Hematopoietic multipotent progenitor cell treated with erythropoietin and hydrocortisone succinate and interleukin-3 and kit ligand, for 6 days (in vitro differentiated cells): ENCODE results near the gene KDM3B.
"Not testable (repeated sequence)": the region's sequence is repeated elsewhere in the genome, so short reads cannot be mapped to it uniquely, and the experiment has no call there.

Experiments used
- DNase-seq: peaks from one replicate; pipeline ENCODE4 v3.0.0-alpha.2; 2015

The KDM3B gene, protein sequence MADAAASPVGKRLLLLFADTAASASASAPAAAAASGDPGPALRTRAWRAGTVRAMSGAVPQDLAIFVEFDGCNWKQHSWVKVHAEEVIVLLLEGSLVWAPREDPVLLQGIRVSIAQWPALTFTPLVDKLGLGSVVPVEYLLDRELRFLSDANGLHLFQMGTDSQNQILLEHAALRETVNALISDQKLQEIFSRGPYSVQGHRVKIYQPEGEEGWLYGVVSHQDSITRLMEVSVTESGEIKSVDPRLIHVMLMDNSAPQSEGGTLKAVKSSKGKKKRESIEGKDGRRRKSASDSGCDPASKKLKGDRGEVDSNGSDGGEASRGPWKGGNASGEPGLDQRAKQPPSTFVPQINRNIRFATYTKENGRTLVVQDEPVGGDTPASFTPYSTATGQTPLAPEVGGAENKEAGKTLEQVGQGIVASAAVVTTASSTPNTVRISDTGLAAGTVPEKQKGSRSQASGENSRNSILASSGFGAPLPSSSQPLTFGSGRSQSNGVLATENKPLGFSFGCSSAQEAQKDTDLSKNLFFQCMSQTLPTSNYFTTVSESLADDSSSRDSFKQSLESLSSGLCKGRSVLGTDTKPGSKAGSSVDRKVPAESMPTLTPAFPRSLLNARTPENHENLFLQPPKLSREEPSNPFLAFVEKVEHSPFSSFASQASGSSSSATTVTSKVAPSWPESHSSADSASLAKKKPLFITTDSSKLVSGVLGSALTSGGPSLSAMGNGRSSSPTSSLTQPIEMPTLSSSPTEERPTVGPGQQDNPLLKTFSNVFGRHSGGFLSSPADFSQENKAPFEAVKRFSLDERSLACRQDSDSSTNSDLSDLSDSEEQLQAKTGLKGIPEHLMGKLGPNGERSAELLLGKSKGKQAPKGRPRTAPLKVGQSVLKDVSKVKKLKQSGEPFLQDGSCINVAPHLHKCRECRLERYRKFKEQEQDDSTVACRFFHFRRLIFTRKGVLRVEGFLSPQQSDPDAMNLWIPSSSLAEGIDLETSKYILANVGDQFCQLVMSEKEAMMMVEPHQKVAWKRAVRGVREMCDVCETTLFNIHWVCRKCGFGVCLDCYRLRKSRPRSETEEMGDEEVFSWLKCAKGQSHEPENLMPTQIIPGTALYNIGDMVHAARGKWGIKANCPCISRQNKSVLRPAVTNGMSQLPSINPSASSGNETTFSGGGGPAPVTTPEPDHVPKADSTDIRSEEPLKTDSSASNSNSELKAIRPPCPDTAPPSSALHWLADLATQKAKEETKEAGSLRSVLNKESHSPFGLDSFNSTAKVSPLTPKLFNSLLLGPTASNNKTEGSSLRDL (N-terminal part only)

GRCh38 chr5:138352071-138352721, at the start of gene KDM3B:
Gene KDM3B (plus strand): TSS chr5:138352685. CDS start chr5:138352796, 111 bp downstream.
- peak; percentile 88 for DNase-seq

DNA sequence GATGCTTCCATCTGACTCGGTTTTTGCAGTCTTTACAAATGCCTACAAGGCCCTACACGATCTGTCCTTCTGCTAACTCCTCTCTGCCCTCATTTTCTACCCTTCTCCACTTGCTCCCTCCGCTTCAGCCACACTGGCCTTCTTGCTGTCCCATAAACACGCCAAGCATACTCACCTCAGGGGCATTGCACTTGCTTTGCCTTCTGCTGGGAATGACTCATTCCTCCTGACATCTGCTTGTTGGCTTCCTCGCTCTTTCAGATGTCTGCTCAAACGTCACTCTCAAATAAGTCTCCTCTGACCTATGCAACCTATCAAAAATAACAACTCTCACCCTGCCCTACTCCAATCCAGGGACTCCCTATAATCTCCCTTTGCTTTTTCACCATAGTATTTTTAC, 49.1 kb upstream of the KDM3B start:
- no peak for DNase-seq

- DNase-seq: peak; percentile 96
These were observed 46.7 kb upstream of the KDM3B start for GRCh38 chr5:138305797-138306196.

GRCh38 chr5:138315751-138316278, 36.7 kb upstream of the KDM3B start:
- DNase-seq: no peak

DNA sequence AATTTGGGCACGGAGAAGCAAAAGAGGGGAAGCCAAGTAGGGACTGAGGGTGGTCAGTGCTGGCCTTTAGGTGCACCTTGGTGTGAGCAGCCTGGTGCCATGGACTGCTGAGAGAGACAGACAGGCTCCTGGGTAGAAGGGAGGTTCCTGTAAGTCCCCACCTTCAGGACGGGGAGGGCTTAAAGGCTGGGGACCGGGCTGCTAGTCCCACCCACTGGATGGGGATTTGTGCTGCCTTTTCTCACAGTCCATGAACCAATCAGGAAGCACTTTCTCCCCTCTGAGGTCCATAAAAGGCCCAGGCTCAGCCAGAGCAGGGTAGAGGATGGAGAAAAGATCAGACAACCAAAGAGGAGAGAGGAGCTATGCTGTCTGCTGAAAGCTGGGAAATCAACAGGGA, 36.1 kb upstream of the KDM3B start:
- no peak for DNase-seq

DNA sequence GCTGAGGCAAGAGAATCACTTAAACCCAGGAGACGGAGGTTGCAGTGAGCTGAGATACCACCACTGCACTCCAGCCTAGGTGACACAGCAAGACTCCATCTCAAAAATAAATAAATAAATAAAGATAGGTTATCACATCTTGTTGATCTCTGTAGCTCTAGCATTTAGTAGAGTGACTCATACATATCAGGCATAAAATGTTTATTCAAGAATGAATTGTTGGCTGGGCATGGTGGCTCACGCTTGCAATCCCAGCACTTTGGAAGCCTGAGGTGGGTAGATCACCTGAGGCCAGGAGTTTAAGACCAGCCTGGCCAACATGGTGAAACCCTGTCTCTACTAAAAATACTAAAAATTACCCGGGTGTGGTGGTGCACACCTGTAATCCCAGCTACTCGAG, 34.3 kb upstream of the KDM3B start:
- DNase-seq: not testable (repeated sequence)

DNA sequence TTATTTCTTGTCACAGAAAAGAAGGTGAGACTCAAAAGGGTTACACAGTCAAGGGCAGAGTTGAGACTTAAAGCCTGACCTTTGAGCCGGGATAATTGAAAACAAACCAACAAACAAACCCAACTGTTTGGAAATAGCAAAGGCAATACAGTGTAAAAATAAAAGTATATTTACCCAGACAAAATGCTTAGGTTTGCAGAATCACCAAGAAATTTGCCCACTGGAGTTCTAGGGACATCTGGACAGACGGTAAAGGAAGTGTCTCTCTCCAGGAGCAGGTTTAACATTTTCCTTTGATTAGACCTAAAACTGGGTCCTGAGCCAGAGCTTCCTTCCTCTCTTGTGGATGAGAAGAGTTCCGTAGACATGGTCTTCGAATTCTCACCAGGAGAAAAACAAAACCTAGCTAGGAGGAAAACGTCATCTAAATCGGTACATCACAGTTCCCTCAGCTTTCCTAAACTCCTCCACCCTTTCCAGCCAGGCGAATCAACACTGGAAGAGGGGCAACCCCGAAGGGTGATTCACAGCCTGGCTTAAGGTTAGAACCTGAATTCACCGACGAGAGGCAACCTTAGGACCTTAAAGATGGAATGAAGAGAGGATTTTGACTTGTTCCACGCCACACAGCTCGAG, 21.6 kb upstream of the KDM3B start:
- peak; percentile 13 for DNase-seq

GRCh38 chr5:138331449-138332368, 20.8 kb upstream of the KDM3B start, which contains the start of gene CDC25C:
Gene CDC25C (minus strand): TSS chr5:138331804. CDS start chr5:138331180, 624 bp downstream.
- DNase-seq: peak; percentile 100

- no peak for DNase-seq
These were observed 17.5 kb upstream of the KDM3B start for GRCh38 chr5:138334867-138335447.

DNA sequence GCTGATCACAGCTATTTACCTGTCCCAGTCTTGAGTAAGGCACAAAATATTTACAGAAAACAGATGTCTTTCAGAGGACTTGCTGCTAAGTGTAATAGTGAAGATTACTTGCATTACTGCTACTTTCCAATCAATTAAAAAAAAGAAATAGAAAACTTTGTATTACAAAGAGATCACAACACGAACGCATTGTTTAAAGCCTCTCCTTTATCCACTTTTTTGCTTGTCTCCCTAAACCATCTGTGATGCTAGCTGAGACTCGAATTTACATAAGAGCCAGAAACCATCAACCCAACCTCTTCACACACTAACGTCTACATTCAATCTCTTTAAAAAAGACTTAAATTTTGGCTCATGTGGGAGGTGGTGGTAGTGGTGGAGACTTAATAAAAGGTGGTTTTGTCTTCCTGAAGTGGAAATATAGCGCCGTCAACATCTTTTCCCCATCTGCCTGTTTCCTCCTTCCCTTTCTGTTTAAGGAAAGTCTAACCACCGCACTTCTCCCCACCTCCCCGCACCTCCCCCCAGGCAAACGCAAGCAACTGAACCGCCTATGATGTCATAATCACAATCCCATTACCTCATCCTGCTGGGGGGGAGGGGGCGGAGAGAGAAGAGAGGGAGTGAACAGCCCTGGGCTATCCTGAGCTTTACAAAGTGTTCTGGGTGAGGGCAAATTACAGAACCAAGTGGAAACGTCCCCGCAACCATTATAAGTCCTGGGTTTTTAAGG, 15.4 kb upstream of the KDM3B start:
- peak; percentile 88 for DNase-seq

GRCh38 chr5:138337685-138338410, 14.6 kb upstream of the KDM3B start, which contains the start of gene FAM53C:
Gene FAM53C (plus strand): TSS chr5:138338266. CDS start chr5:138341336, 3,070 bp downstream.
- DNase-seq: peak; percentile 95

DNA sequence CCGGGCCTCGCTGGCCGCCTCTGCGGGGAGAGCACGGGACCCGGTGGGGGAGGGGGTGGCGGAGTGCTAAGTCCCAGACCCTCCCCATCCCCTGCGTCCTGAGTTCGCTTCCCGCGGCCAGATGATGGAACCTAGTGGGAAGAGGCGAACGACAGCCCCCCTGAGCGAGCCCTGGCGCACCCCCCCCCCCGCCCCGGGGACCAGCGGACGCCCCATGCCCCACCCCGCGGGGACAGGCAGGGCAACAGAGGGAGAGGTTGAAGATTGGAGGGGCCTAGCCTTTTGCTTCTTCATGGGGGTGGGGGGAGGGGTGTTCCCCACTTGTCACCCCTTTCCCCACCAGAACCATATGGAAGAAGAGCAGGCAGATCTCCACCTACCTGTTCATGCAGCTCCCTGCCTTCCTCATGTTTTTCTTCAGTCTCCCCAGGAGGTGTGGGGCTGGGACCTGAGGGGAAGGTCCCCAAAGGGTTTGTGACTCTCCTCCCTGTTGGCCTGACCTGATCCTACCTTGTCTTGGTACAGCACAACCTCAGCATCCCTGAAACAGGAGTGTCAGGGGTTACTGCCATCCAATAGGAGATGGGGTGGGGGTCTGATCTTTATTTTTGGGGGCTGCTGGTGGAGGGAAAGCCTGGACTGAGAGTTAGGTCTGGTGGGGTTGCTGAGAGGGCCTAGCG, 13.9 kb upstream of the KDM3B start:
- no peak for DNase-seq

DNA sequence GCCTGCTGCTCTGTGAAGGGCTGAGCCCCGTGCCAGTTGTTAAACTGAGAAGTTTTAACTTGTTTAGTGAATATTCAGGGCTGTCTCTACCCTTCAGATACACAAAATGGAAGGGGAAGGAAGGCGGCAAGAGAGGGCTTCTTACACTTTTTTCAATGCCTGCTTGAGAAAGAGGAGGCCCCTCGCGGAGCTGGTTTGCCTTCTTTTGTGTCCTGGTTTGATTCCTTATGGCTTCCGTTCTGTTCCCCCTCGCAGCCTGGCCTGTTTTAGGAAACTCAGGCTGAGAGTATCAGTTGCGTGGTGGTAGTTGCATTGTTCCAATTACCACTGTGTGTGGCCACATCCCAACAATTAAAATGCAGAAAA, 13.4 kb upstream of the KDM3B start:
- peak; percentile 37 for DNase-seq

- DNase-seq: peak; percentile 41
These were observed 13.0 kb upstream of the KDM3B start for GRCh38 chr5:138339464-138339863.

GRCh38 chr5:138340008-138340407, 12.5 kb upstream of the KDM3B start:
- no peak for DNase-seq

DNA sequence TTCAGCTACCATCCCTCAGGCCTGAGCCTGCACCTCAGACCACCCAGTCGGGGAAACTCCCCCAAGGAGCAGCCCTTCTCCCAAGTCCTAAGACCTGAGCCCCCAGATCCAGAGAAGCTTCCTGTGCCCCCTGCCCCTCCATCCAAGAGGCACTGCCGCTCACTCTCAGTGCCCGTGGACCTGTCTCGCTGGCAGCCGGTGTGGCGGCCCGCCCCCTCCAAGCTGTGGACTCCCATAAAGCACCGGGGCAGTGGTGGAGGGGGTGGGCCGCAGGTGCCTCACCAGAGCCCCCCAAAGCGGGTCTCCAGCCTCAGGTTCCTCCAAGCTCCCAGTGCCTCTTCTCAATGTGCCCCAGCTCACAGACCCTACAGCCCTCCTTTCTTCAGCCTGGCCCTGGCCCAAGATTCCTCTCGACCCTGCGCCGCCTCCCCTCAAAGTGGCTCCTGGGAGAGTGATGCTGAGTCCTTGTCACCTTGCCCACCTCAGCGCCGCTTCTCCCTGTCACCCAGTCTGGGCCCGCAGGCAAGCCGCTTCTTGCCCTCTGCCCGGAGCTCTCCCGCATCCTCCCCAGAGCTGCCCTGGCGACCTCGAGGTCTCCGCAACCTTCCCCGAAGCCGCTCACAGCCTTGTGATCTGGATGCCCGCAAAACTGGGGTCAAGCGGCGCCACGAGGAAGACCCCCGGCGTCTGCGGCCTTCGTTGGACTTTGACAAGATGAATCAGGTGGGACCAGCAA, 7.4 kb upstream of the KDM3B start:
- DNase-seq: no peak

DNA sequence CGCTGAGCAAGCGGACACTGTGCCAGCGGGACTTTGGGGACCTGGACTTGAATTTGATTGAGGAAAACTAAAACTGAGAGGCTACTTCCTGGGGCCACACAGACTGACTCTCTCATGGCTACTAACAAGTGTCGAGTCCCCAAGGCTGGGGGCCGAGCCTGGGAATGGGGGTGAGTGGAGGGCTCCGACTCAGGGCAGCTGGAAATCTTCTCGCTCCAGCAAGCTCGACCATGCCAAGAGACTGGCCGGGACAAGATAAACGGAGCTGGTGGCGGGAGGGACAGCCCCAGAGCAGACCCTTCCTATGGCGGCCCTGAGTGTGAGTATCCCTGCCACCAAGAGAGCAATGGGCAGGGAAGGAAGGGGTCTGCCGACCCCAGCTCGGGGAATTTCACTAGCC, 5.6 kb upstream of the KDM3B start:
- DNase-seq: no peak
